GM19438 (cell line): ENCODE results near the gene CCDC71L.

ENCODE experiments used
- ATAC-seq: cut with Tn5 transposase; IDR thresholded peaks from one replicate; pipeline ENCODE4 v1.9.1; 2021; ENCODE audit warnings: low read depth; ENCODE audit not compliant: unreplicated experiment

CCDC71L gene

GRCh38 chr7:106659166-106659962 lies 1.6 kb downstream of the CCDC71L start:
- no peak for ATAC-seq

GRCh38 chr7:106658316-106659165 lies 2.4 kb downstream of the CCDC71L start:
- no peak for ATAC-seq

GRCh38 chr7:106657085-106657991 lies 3.6 kb downstream of the CCDC71L start:
- no peak for ATAC-seq

GRCh38 chr7:106655703-106656498 lies 5.1 kb downstream of the CCDC71L start:
- no peak for ATAC-seq

- no peak for ATAC-seq
Measured at GRCh38 chr7:106653488-106653887, 7.5 kb downstream of the CCDC71L start.

GRCh38 chr7:106652909-106653308 lies 8.0 kb downstream of the CCDC71L start:
- no peak for ATAC-seq

GRCh38 chr7:106652092-106652491 lies 8.9 kb downstream of the CCDC71L start:
- ATAC-seq: no peak

GRCh38 chr7:106646256-106646655 lies 14.7 kb downstream of the CCDC71L start:
- no peak for ATAC-seq

- no peak for ATAC-seq
Measured at GRCh38 chr7:106644999-106645398, 16.0 kb downstream of the CCDC71L start.

- ATAC-seq: no peak
Measured at GRCh38 chr7:106643216-106644000, 17.6 kb downstream of the CCDC71L start.

GRCh38 chr7:106641416-106641815 lies 19.5 kb downstream of the CCDC71L start:
- no peak for ATAC-seq

GRCh38 chr7:106640368-106641141 lies 20.4 kb downstream of the CCDC71L start:
- ATAC-seq: no peak

- ATAC-seq: no peak
Measured at GRCh38 chr7:106639476-106640334, 21.3 kb downstream of the CCDC71L start.

- ATAC-seq: no peak
Measured at GRCh38 chr7:106635411-106635810, 25.5 kb downstream of the CCDC71L start.

GRCh38 chr7:106634958-106635357 lies 26.0 kb downstream of the CCDC71L start:
- no peak for ATAC-seq

- no peak for ATAC-seq
Measured at GRCh38 chr7:106630648-106631047, 30.3 kb downstream of the CCDC71L start.

GRCh38 chr7:106629516-106629915 lies 31.4 kb downstream of the CCDC71L start:
- ATAC-seq: no peak
